ENCODE measurements around the gene GALNT17.
"Not testable (repeated sequence)": the region's sequence is repeated elsewhere in the genome, so short reads cannot be mapped to it uniquely, and the experiment has no call there.

The GALNT17 gene

GRCh38 chr7:71591876-71592275 lies 459.9 kb downstream of the GALNT17 start:
- Histone ChIP-seq H3K4me1 (ENCODE audit: control insufficient read depth, insufficient read depth, low read length) (no peaks in the 10 kb centered on the region), H3K9me3 (ENCODE audit: control insufficient read depth, insufficient read depth, low read depth, low read length) (no peaks in the 10 kb centered on the region; the same call in 1 of the 2 replicates), H3K4me3 (ENCODE audit: low read depth, low read length) (no peak overlapping the region), H3K36me3 (ENCODE audit: control insufficient read depth in 2 of 2, insufficient read depth in 1 of 2, low read length in 2 of 2) (no peaks in the 10 kb centered on the region), H3K27ac (ENCODE audit: extremely low read depth, low read depth, low read length) (no peak overlapping the region)
- POLR2A ChIA-PET = no interaction called here
- CTCF ChIA-PET = no interaction called here
- TF ChIP-seq ZXDB (tag by site-specific recombination; IDR thresholded peaks at IDR 0.05) = no peak
- TF ChIP-seq ZNF571 (tag by site-specific recombination; IDR thresholded peaks at IDR 0.05) = no peak
- TF ChIP-seq ZNF654 (tag by site-specific recombination; IDR thresholded peaks at IDR 0.05; ENCODE audit: low read depth) = no peak
- no peak for TF ChIP-seq ZSCAN23 (tag by site-specific recombination; IDR thresholded peaks at IDR 0.05)
- TF ChIP-seq ZNF48 (tag by site-specific recombination; IDR thresholded peaks at IDR 0.05) = no peak
- TF ChIP-seq SCRT2 (tag by site-specific recombination; IDR thresholded peaks at IDR 0.05) = no peak
- TF ChIP-seq PRDM10 (tag by site-specific recombination; IDR thresholded peaks at IDR 0.05) = no peak
- TF ChIP-seq ZNF837 (tag by site-specific recombination; IDR thresholded peaks at IDR 0.05) = no peak
- no peak for TF ChIP-seq ZNF214 (tag by site-specific recombination; IDR thresholded peaks at IDR 0.05; ENCODE audit: borderline replicate concordance)

GRCh38 chr7:71592388-71592787 lies 460.4 kb downstream of the GALNT17 start:
- H3K36me3 ChIP-seq (ENCODE audit: control insufficient read depth in 2 of 2, insufficient read depth in 1 of 2, low read length in 2 of 2); H3K27ac ChIP-seq (ENCODE audit: extremely low read depth, low read depth, low read length); H3K9me3 ChIP-seq (ENCODE audit: control insufficient read depth, insufficient read depth, low read depth, low read length); H3K4me3 ChIP-seq (ENCODE audit: low read depth, low read length); POLR2A ChIA-PET; H3K4me1 ChIP-seq (ENCODE audit: control insufficient read depth, insufficient read depth, low read length): not testable (repeated sequence)
- CTCF ChIA-PET = interaction anchor here (0.6 kb wide), 2 partner anchors 12 to 800 kb away, joined by 3 read pairs; no protein-coding TSS in a partner anchor

GRCh38 chr7:71594736-71595135 lies 462.8 kb downstream of the GALNT17 start:
- ChIA-PET POLR2A (no interaction called here), CTCF (interaction anchor here (0.6 kb wide), 1 partner anchor 25 kb away, joined by 3 read pairs; no protein-coding TSS in a partner anchor)
- H3K36me3 ChIP-seq (ENCODE audit: control insufficient read depth in 2 of 2, insufficient read depth in 1 of 2, low read length in 2 of 2) = no peaks in the 10 kb centered on the region
- no peak overlapping the region for H3K4me3 ChIP-seq (ENCODE audit: low read depth, low read length)
- H3K27ac ChIP-seq (ENCODE audit: extremely low read depth, low read depth, low read length) = no peak overlapping the region
- no peaks in the 10 kb centered on the region for H3K9me3 ChIP-seq (ENCODE audit: control insufficient read depth, insufficient read depth, low read depth, low read length)
- TF ChIP-seq ZNF335 (tag by site-specific recombination; conservative IDR thresholded peaks at IDR 0.05) (no peak), REST (tag by site-specific recombination; IDR thresholded peaks at IDR 0.05) (no peak), OSR2 (tag by site-specific recombination; IDR thresholded peaks at IDR 0.05) (no peak)
- no peaks in the 10 kb centered on the region for H3K4me1 ChIP-seq (ENCODE audit: control insufficient read depth, insufficient read depth, low read length)

GRCh38 chr7:71595176-71595575 lies 463.2 kb downstream of the GALNT17 start:
- no peak for TF ChIP-seq ZBTB7A (tag by site-specific recombination; IDR thresholded peaks at IDR 0.05; ENCODE audit: low read depth)
- Histone ChIP-seq H3K36me3 (ENCODE audit: control insufficient read depth in 2 of 2, insufficient read depth in 1 of 2, low read length in 2 of 2) (no peaks in the 10 kb centered on the region), H3K4me3 (ENCODE audit: low read depth, low read length) (no peak overlapping the region), H3K4me1 (ENCODE audit: control insufficient read depth, insufficient read depth, low read length) (no peaks in the 10 kb centered on the region), H3K27ac (ENCODE audit: extremely low read depth, low read depth, low read length) (no peak overlapping the region), H3K9me3 (ENCODE audit: control insufficient read depth, insufficient read depth, low read depth, low read length) (no peaks in the 10 kb centered on the region)
- POLR2A ChIA-PET = no interaction called here
- CTCF ChIA-PET = interaction anchor here (0.6 kb wide), 1 partner anchor 25 kb away, joined by 3 read pairs; no protein-coding TSS in a partner anchor

Measured in HEK293 (cell line).